ENCODE results near the gene PAEP.

DNA sequence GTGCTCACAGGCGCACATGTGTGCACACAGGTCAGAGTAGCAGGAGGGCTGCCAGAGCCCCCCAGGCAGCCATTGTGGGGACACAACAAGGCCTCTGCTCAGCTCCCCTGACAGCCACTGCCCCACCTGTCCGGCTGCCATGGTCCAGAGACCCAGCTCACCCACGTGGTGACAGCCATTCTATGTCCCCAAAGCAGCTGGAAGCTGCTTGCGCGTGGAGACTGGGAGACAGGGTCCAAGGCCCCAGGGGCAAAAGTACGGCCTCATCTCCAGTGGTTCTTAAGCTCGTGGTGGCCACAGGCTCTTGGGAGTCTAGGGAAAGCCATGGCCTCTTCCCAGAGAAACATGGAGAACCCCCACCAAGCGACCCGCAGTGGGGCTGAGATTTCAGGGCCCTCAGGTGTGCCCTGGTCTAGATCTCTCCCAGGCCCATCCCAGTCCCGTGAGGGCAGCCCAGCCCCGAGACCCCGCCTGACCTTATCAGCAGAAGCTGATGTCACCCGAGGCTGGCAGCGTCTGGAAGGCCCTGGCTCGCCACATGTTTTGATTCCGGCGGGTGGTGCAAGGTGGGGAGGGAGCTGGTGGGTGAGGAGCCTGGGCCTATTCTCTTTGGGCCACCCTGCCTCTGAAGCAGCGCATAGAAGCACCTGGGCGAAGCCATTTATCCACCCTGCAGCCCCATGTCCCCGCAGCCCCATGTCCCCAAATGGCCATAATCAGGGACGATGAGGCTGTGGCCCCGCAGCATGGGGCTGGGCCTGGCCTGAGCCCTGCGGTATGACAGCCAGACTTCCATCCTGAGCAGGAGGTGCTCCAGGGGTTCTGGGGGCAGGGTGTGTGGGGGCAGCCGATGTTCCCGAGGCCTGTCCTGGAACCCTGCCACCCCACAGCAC, 46.1 kb downstream of the PAEP start:
- TF ChIP-seq, protein P1, sequence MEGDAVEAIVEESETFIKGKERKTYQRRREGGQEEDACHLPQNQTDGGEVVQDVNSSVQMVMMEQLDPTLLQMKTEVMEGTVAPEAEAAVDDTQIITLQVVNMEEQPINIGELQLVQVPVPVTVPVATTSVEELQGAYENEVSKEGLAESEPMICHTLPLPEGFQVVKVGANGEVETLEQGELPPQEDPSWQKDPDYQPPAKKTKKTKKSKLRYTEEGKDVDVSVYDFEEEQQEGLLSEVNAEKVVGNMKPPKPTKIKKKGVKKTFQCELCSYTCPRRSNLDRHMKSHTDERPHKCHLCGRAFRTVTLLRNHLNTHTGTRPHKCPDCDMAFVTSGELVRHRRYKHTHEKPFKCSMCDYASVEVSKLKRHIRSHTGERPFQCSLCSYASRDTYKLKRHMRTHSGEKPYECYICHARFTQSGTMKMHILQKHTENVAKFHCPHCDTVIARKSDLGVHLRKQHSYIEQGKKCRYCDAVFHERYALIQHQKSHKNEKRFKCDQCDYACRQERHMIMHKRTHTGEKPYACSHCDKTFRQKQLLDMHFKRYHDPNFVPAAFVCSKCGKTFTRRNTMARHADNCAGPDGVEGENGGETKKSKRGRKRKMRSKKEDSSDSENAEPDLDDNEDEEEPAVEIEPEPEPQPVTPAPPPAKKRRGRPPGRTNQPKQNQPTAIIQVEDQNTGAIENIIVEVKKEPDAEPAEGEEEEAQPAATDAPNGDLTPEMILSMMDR (IDR thresholded peaks at IDR 0.05): no peak
- no peak for TF ChIP-seq POLR2A (IDR thresholded peaks at IDR 0.05)

Measured in right lobe of liver (tissue), 4 donors.